Thyroid gland (tissue), 4 donors: ENCODE measurements around the gene SLC38A3. TPM values are rescaled to one million over a fixed set of nuclear protein-coding genes. Genes with fewer than 3 reads are reported as not detected.

ENCODE experiments used
- DNase-seq, 2 donors: peaks; one replicate each; pipeline ENCODE4 v3.0.0-alpha.2; 2019
- H3K27ac ChIP-seq, 3 donors: fragments of 200-600 bp; sonication (generic); 1 replicate in 2 of 3; 2 replicates in 1 of 3; pipeline ENCODE4 v1.5.1; 2016 to 2019; ENCODE audit warnings: mild to moderate bottlenecking in 1 of 3, moderate library complexity in 1 of 3
- H3K27me3 ChIP-seq: fragments of 200-600 bp; sonication (generic); one replicate; pipeline ENCODE4 v1.5.1; 2019
- H3K36me3 ChIP-seq, 2 donors: fragments of 200-600 bp; sonication (generic); one replicate each; pipeline ENCODE4 v1.5.1; 2016 to 2019
- H3K4me1 ChIP-seq, 2 donors: fragments of 200-600 bp; sonication (generic); one replicate each; pipeline ENCODE4 v1.5.1; 2017 to 2019
- H3K4me3 ChIP-seq, 3 donors: fragments of 200-600 bp; sonication (generic); replicated peaks in 1 of 3; 1 replicate in 2 of 3; 2 replicates in 1 of 3; pipeline ENCODE4 v1.5.1; 2016; ENCODE audit warnings: mild to moderate bottlenecking in 1 of 3
- H3K9me3 ChIP-seq: fragments of 200-600 bp; sonication (generic); one replicate; pipeline ENCODE4 v1.5.1; 2017
- POLR2A ChIP-seq, 2 donors: fragments of 450-650 bp; IDR thresholded peaks; one replicate each; pipeline ENCODE4 v1.6.1; 2017; ENCODE audit warnings: antibody characterized with exemption in 2 of 2, mild to moderate bottlenecking in 2 of 2, moderate library complexity in 1 of 2
- WGBS, 2 donors: methylation state at CpG; one replicate each; pipeline ENCODE4 v1.1.5; 2017; 5-methylcytosine and 5-hydroxymethylcytosine counted together
- intact Hi-C: fragments of 100-400 bp; cut with DNase I; formaldehyde crosslinking; loops from one replicate; pipeline ENCODE4 v1.15.1; 2023
- total RNA-seq, 4 donors: library from RNA; depleted of rRNA; stranded (reverse); fragments of >200 nt; gene quantifications; one replicate each; pipeline ENCODE4 v1.2.3, GENCODE V29; 2016
- TF ChIP-seq, protein P1 (sequence below), 6 experiments: fragments of 200-600 bp in 3 of 6; fragments of 450-650 bp in 3 of 6; sonication (generic) in 3 of 6; IDR thresholded peaks; one replicate each; pipeline ENCODE4 v1.5.1; 2016 to 2019; ENCODE audit warnings: antibody characterized with exemption in 6 of 6, mild to moderate bottlenecking in 2 of 6, inconsistent platforms in 1 of 6, moderate library complexity in 1 of 6

Gene SLC38A3
- total RNA-seq, 4 donors from 2014 or later: 1.1 to 5.0 (median 3.6) TPM

- WGBS, 2 donors: 66% methylated on average over 2 of the region's 2 CpGs; no CpG with 5 or more reads in 1 of the 2 donors
- Histone ChIP-seq H3K9me3 (no peaks in the 10 kb centered on the region), H3K27ac (no peak overlapping the region), H3K4me3 (no peak overlapping the region), H3K4me1 (peaks cover 0 to 6% of the 10 kb centered on the region in 2 donors), H3K27me3 (no peaks in the 10 kb centered on the region), H3K36me3 (peaks cover 6 to 11% of the 10 kb centered on the region in 2 donors)
- intact Hi-C loops: no loop called here
- TF ChIP-seq, protein P1, sequence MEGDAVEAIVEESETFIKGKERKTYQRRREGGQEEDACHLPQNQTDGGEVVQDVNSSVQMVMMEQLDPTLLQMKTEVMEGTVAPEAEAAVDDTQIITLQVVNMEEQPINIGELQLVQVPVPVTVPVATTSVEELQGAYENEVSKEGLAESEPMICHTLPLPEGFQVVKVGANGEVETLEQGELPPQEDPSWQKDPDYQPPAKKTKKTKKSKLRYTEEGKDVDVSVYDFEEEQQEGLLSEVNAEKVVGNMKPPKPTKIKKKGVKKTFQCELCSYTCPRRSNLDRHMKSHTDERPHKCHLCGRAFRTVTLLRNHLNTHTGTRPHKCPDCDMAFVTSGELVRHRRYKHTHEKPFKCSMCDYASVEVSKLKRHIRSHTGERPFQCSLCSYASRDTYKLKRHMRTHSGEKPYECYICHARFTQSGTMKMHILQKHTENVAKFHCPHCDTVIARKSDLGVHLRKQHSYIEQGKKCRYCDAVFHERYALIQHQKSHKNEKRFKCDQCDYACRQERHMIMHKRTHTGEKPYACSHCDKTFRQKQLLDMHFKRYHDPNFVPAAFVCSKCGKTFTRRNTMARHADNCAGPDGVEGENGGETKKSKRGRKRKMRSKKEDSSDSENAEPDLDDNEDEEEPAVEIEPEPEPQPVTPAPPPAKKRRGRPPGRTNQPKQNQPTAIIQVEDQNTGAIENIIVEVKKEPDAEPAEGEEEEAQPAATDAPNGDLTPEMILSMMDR (IDR thresholded peaks at IDR 0.05): no peak
- TF ChIP-seq POLR2A (IDR thresholded peaks at IDR 0.05): no peak
- DNase-seq: no peak
These were observed 27.7 kb upstream of the SLC38A3 start for GRCh38 chr3:50177346-50177745.

DNA sequence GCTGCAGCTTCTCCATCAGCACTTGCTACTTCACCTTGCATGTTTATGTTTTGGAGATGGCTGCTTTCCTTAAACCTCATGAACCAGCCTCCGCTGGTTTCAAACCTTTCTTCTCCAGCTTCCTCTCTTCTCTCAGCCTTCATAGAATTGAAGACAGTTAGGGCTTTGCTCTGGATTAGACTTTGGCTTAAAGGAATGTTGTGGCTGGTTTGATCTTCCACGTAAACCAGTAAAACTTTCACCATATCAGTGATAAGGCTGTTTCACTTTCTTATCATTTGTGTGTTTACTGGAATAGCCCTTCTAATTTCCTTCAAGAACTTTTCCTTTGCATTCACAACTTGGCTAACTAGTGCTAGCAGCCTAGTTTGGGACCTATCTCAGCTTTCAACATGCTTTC is 25.4 kb upstream of the SLC38A3 start:
- no peak overlapping the region for H3K27ac ChIP-seq
- DNase-seq: no peak
- H3K9me3 ChIP-seq: no peaks in the 10 kb centered on the region
- H3K36me3 ChIP-seq: peaks cover 6 to 8% of the 10 kb centered on the region in 2 donors
- intact Hi-C loops: no loop called here
- WGBS, 2 donors: 47 to 91% methylated on average over 2 of the region's 2 CpGs
- no peak overlapping the region for H3K4me3 ChIP-seq
- TF ChIP-seq, protein P1 (IDR thresholded peaks at IDR 0.05): no peak
- TF ChIP-seq POLR2A (IDR thresholded peaks at IDR 0.05): no peak
- no peaks in the 10 kb centered on the region for H3K4me1 ChIP-seq
- H3K27me3 ChIP-seq: no peaks in the 10 kb centered on the region

DNA sequence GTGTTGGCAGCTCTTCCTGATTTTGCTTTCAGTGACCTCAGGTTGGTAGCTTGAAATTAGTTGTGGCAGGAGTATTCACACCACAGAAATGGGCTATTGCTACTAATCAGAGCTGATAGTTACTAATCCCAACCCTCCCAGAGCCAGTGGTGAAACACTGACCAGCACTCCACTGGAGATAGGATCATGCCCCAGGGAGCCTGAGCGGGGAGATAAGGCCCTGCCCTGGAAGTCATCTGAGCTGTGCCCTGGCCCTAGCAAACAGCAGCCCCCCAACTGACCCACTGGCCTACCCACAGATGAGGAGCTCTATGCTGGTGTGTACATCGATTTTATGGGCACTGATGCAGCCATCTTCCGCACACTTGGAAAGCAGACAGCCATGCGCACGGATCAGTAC is 23.1 kb upstream of the SLC38A3 start:
- TF ChIP-seq, protein P1 (IDR thresholded peaks at IDR 0.05): no peak
- TF ChIP-seq POLR2A (IDR thresholded peaks at IDR 0.05): no peak
- intact Hi-C loops: no loop called here
- WGBS, 2 donors: 94 to 100% methylated on average over 4 of the region's 5 CpGs
- Histone ChIP-seq H3K9me3 (no peaks in the 10 kb centered on the region), H3K27me3 (no peaks in the 10 kb centered on the region), H3K27ac (no peak overlapping the region), H3K4me3 (no peak overlapping the region), H3K36me3 (peaks cover 0 to 8% of the 10 kb centered on the region in 2 donors), H3K4me1 (no peaks in the 10 kb centered on the region)
- DNase-seq: no peak

GRCh38 chr3:50182533-50183099 is 22.5 kb upstream of the SLC38A3 start:
- H3K36me3 ChIP-seq: peaks cover 0 to 8% of the 10 kb centered on the region in 2 donors
- no peak overlapping the region for H3K27ac ChIP-seq
- no peak for DNase-seq
- H3K4me3 ChIP-seq: no peak overlapping the region
- H3K9me3 ChIP-seq: no peaks in the 10 kb centered on the region
- H3K27me3 ChIP-seq: no peaks in the 10 kb centered on the region
- WGBS, 2 donors: 84 to 87% methylated on average over 12 to 26 of the region's 26 CpGs
- intact Hi-C loops: no loop called here
- TF ChIP-seq POLR2A (IDR thresholded peaks at IDR 0.05): no peak
- TF ChIP-seq, protein P1 (IDR thresholded peaks at IDR 0.05): no peak
- H3K4me1 ChIP-seq: no peaks in the 10 kb centered on the region

DNA sequence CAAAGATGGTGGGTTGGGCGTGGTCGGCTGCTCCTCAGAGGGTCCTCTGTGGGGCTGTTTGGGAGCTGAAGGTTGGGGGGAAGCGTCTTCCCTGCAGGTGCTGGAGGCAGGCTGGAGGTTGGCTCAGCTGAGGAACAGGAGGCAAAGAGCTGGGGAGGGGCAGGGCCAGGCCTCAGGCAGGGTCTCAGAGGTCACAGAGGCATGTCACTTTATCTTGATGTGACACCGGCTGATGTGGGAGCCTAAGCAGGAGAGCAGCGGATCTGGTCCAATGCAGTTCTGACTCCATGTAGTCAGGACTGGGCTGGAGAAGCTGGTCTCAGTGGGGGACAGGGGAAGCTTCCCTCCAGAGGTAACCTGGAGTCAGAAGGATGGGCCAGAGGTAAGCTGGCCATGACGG is 21.3 kb upstream of the SLC38A3 start:
- intact Hi-C loops: no loop called here
- Histone ChIP-seq H3K36me3 (peaks cover 0 to 8% of the 10 kb centered on the region in 2 donors), H3K9me3 (no peaks in the 10 kb centered on the region), H3K4me3 (no peak overlapping the region), H3K4me1 (no peaks in the 10 kb centered on the region), H3K27me3 (no peaks in the 10 kb centered on the region), H3K27ac (no peak overlapping the region)
- 90 to 97% methylated on average over 2 to 6 of the region's 6 CpGs for WGBS, 2 donors
- TF ChIP-seq, protein P1 (IDR thresholded peaks at IDR 0.05): no peak
- no peak for TF ChIP-seq POLR2A (IDR thresholded peaks at IDR 0.05)
- no peak for DNase-seq
